Gastrocnemius medialis (tissue), 4 donors: ENCODE data around the gene TRIP10.

Source experiments
- POLR2A ChIP-seq, 2 donors: fragments of 450-650 bp; IDR thresholded peaks; one replicate each; pipeline ENCODE4 v1.6.1; 2017; ENCODE audit warnings: antibody characterized with exemption in 2 of 2, mild to moderate bottlenecking in 2 of 2, moderate library complexity in 2 of 2
- TF ChIP-seq, protein P1 (sequence below), 5 experiments: fragments of 450-650 bp in 3 of 5; fragments of 200-600 bp in 2 of 5; sonication (generic) in 2 of 5; IDR thresholded peaks in 4 of 5; conservative IDR thresholded peaks in 1 of 5; 1 replicate in 4 of 5; 2 replicates in 1 of 5; pipeline ENCODE4 v1.5.1; 2016 to 2019; ENCODE audit warnings: antibody characterized with exemption in 5 of 5, mild to moderate bottlenecking in 3 of 5, moderate library complexity in 3 of 5

- TF ChIP-seq, protein P1, sequence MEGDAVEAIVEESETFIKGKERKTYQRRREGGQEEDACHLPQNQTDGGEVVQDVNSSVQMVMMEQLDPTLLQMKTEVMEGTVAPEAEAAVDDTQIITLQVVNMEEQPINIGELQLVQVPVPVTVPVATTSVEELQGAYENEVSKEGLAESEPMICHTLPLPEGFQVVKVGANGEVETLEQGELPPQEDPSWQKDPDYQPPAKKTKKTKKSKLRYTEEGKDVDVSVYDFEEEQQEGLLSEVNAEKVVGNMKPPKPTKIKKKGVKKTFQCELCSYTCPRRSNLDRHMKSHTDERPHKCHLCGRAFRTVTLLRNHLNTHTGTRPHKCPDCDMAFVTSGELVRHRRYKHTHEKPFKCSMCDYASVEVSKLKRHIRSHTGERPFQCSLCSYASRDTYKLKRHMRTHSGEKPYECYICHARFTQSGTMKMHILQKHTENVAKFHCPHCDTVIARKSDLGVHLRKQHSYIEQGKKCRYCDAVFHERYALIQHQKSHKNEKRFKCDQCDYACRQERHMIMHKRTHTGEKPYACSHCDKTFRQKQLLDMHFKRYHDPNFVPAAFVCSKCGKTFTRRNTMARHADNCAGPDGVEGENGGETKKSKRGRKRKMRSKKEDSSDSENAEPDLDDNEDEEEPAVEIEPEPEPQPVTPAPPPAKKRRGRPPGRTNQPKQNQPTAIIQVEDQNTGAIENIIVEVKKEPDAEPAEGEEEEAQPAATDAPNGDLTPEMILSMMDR (IDR thresholded peaks at IDR 0.05 in 4 of 5, conservative IDR thresholded peaks at IDR 0.05 in 1 of 5) = peak in 1 of 5 experiments; percentile 8
- peak; percentile 46 to 61 for TF ChIP-seq POLR2A (IDR thresholded peaks at IDR 0.05)
Observed at GRCh38 chr19:6737284-6737872, 2.1 kb upstream of the TRIP10 start, which contains the start of gene GPR108.
